Measurements from ENCODE around the gene VDR. TPM values are rescaled to one million over a fixed set of nuclear protein-coding genes. Genes with fewer than 3 reads are reported as not detected.

The VDR gene
- total and polyA plus RNA-seq, 2 donors (not counting 1 experiment from before 2014, with no cell fraction given) = 0.37 to 0.42 TPM

- Mint-ChIP-seq H3K4me1 (peaks cover 94% of the 10 kb centered on the region), H3K27me3 (no peaks in the 10 kb centered on the region), H3K4me3 (peak overlapping the region; percentile 85), H3K9me3 (ENCODE audit: insufficient read depth) (no peaks in the 10 kb centered on the region), H3K27ac (peak overlapping the region; percentile 96)
- Histone ChIP-seq H3K36me3 (replicated peaks in 1 of 2; ENCODE audit: control extremely low read depth in 1 of 2, control insufficient read depth in 1 of 2, extremely low read depth in 1 of 2, insufficient read depth in 2 of 2, low read length in 1 of 2) (no peaks in the 10 kb centered on the region), H4K20me1 (ENCODE audit: control insufficient read depth, insufficient read depth, low read length, poor library complexity, severe bottlenecking) (no peaks in the 10 kb centered on the region), H2AFZ (ENCODE audit: insufficient read depth, low read depth, low read length, poor library complexity, severe bottlenecking) (peak overlapping the region; percentile 40), H3K79me2 (ENCODE audit: control insufficient read depth, insufficient read depth, low read length) (peaks cover 96% of the 10 kb centered on the region), H3K4me3 (ENCODE audit: control extremely low read depth in 1 of 5, extremely low read depth in 1 of 5, insufficient read depth in 1 of 5, low read depth in 2 of 5, low read length in 4 of 5) (peak overlapping the region; percentile 53 to 68 (median 61)), H3K9ac (ENCODE audit: low read length) (peak overlapping the region; percentile 69), H3K27ac (ENCODE audit: low read length in 2 of 2) (peak overlapping the region; percentile 96 to 98), H3K4me2 (replicated peaks; ENCODE audit: low read depth, low read length, poor library complexity, severe bottlenecking) (peak overlapping the region; percentile 87), H3K9me3 (ENCODE audit: control extremely low read depth in 1 of 3, control insufficient read depth in 2 of 3, insufficient read depth in 1 of 3, low read length in 2 of 3) (no peaks in the 10 kb centered on the region), H3K4me1 (ENCODE audit: control insufficient read depth in 2 of 2, insufficient read depth in 2 of 2, low read length in 2 of 2) (peaks cover 91 to 97% of the 10 kb centered on the region in 2 donors), H3K27me3 (replicated peaks in 1 of 4; ENCODE audit: control extremely low read depth in 1 of 4, control insufficient read depth in 3 of 4, insufficient read depth in 4 of 4, low read length in 3 of 4) (no peaks in the 10 kb centered on the region)
- no peak for TF ChIP-seq EZH2 (IDR thresholded peaks at IDR 0.05; ENCODE audit: borderline replicate concordance, insufficient read depth, low read depth, low read length, poor library complexity, severe bottlenecking)
- no peak for TF ChIP-seq CTCF (IDR thresholded peaks at IDR 0.05)
- ATAC-seq (ENCODE audit: low read depth) (peak; percentile 72), DNase-seq (peak; percentile 94)
- ChIA-PET CTCF (interaction anchor here (0.6 to 38.8 kb wide), 17 partner anchors 9 to 370 kb away, joined by 3 to 1203 read pairs (median 4); partner anchors contain the start of genes CCDC184 and SLC48A1), POLR2A (interaction anchor here (0.7 to 17.3 kb wide), 8 partner anchors 11 to 58 kb away, joined by 3 to 264 read pairs (median 4); no protein-coding TSS in a partner anchor)
- intact Hi-C loops (cut with micrococcal nuclease) = loop anchor here (1.0 to 5.0 kb wide), 5 partner anchors 19 to 1826 kb away; partner anchors contain the start of gene SLC38A2
- WGBS (ENCODE audit: insufficient coverage) = 1% methylated on average over 23 of the region's 37 CpGs
Measured at GRCh38 chr12:47812797-47813510, 91.8 kb downstream of the VDR start.
